IPS DF 4.7 (cell line): ENCODE measurements around the gene AGPAT4.
"Not testable (repeated sequence)": the region's sequence is repeated elsewhere in the genome, so short reads cannot be mapped to it uniquely, and the experiment has no call there.

Experiments
- DNase-seq: peaks from one replicate; pipeline ENCODE4 v3.0.0-alpha.2; 2013; ENCODE audit warnings: low spot score; ENCODE audit errors: extremely low read depth

AGPAT4 gene, protein sequence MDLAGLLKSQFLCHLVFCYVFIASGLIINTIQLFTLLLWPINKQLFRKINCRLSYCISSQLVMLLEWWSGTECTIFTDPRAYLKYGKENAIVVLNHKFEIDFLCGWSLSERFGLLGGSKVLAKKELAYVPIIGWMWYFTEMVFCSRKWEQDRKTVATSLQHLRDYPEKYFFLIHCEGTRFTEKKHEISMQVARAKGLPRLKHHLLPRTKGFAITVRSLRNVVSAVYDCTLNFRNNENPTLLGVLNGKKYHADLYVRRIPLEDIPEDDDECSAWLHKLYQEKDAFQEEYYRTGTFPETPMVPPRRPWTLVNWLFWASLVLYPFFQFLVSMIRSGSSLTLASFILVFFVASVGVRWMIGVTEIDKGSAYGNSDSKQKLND

DNA sequence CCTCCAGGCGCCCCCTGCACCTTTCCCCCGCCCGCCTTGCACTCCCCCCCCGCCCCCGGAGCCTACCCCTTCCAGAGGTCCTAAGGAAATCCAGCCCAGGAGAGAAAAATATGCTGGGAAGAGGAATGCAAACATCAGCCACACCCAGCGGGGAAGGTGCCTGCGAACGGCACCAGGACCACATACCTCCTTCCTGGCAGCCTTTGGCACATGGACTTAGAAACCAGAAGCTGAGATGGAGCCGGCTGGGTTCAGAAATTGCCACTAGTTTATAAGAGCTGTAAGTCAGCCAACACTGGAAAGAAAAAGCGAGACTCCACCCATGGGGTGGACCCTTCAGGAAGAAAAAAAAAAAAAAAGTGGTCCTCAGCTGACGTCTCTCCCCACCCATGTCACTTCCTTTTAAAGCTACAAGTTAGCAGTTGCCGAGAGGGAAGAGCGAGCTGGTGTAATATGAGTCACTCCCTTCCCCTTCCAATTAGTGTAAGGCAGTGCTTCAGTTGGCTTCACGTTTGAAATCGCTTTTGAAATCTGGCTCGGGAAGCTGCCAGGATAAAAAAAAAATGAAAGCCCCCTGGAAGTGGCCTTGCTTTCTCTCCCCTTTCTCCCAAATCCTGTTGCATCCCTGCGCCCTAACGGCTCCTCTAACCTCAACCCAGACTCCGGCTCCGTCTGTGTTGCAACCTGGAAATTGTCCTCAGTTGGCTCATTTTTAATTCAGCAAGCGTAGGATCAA is at the start of gene AGPAT4:
TSS of gene AGPAT4 (minus strand) at position 310 of the 736 bp plus-strand sequence. CDS start 41,848 bp downstream, outside the sequence.
- DNase-seq, result peak; percentile 79

DNA sequence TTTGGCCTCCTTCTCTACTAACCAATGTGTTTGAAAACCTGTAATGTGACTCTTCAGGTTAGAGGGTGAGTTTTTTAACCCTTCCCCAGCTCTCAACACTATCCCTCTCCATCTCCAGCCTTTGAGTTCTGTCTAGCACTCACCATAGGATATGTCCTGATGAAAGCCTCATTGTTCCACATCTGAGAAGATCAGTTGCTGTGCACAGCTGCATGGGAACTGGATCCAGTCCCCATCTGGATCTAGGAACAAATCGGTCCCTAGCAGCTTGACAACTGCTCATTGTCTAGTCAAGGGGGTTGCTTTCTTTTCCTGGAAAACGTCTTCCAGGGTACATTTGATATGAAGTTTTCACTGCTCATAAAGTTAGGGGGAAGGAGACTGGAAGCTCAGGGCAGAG is 45.4 kb upstream of the AGPAT4 start:
- no peak for DNase-seq

- DNase-seq, result no peak
Measured at GRCh38 chr6:161318456-161318855, 44.6 kb upstream of the AGPAT4 start.

DNA sequence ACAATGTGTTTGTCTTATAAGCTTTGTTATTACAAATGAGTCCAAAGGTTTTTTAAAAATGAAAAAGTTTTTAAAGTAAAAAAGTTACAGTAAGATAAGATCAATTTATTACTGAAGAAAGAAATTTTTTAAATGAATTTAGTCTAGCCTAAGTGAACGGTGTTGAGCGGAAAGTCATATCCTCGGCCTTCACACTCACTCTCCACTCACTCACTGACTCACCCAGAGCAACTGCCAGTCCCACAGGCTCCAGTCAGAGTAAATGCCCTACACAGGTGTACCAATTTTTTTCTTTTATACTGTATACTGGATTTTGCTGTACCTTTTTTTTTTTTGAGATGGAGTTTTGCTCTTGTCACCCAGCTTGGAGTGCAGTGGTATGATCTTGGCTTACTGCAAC is 42.7 kb upstream of the AGPAT4 start:
- no peak for DNase-seq

GRCh38 chr6:161315246-161315917 is 41.5 kb upstream of the AGPAT4 start:
- DNase-seq, result not testable (repeated sequence)

DNA sequence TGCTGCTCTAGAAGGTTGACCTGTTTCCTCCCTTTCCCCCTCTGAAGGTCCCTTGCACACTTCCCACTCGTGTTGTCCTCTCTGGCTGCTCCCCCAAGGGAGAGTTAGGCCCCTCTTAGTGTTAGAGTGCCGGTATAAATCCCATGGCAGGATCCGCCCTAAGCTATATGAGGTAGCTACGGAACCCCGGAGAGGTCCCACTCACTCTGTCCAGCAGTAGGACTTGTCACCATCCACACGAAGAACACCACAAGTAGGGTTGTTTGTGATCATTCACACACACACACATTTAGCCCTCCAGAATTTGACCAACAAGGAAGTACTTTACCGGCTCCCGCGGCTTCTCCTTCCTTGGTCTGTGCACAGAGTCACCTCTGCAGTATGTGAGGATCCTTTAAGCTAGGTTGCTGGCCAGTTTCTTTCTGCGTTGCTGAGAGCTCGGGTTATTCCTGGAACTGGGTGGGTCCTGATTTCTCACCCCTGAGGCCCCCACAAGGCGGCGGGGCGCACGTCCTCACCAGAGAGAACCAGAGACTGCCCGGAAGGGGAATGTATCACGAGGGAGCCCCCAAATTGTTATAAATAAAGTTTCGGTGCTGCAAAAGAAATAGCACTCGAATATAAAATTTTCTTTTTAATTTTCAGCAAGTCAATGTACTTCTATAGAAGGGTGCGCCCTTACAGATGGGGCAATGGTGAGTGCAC is 40.8 kb upstream of the AGPAT4 start:
- not testable (repeated sequence) for DNase-seq

- no peak for DNase-seq
Measured at GRCh38 chr6:161313940-161314509, 40.2 kb upstream of the AGPAT4 start.

- DNase-seq, result not testable (repeated sequence)
Measured at GRCh38 chr6:161313475-161313874, 39.6 kb upstream of the AGPAT4 start.

GRCh38 chr6:161309774-161310173 is 35.9 kb upstream of the AGPAT4 start:
- DNase-seq, result not testable (repeated sequence)

DNA sequence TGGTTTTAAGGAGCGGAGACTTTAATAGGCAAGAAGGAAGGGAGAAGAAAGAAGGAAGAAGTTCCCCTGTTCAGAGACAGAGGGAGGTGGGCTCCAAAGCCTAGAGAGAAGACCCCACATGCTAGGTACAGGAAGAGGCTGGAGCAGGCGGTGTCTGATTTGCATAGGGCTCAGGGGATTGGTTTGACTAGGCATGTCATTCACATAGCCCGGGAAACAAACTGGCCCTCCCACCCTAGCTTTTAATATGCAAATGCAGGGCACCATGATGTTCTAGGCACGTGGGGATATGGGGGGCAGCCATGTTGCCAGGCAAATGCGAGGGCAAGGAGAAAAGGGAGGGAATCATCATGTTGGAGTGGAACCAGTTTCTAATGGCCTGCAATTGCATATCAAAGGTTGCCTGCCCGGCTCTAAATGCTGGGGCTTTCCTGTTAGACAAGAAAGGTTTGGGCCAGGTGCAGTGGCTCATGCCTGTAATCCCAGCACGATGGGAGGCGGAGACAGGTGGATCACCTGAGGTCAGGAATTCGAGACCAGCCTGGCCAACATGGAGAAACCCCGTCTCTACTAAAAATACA is 34.3 kb upstream of the AGPAT4 start:
- no peak for DNase-seq

DNA sequence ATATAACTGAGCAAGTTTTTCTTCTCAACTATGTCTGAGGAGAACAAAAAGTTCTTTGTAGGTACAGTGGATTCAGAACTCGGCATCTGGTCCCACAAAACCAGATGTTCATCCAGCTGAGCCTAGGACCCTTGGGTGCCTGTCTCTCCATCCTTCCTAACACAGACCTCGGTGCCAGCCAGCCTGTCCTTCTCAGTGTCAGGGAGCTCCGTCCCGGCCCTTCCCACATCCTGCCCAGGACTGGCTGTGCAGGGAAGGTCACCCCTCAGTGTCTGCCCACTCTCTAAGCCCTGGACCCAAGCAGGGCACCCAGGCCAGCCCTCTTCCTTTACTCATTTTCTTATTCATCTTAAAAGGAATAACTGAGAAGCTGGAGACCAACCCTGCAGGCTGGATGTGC is 32.0 kb upstream of the AGPAT4 start:
- DNase-seq, result no peak

- DNase-seq, result no peak
Measured at GRCh38 chr6:161303628-161304340, 29.9 kb upstream of the AGPAT4 start.

GRCh38 chr6:161302949-161303348 is 29.1 kb upstream of the AGPAT4 start:
- DNase-seq, result no peak

DNA sequence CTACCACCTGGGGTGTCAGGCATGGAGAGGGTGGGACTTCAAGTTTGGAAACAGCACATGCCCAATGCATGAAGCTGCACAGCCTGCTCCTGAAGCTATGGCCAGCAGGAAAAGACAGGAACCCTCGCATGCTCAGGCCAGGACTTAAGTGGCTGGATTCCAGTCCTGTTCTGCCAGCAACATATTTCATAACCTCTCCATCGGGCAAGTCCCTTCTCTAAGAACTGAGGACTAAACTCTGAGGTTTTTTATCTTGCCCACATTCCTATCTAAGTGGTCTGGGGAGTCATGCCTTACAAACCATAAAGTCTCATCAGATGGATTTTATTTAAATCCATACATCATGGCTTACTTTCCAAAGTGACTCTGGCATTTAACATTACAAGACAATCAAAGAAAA is 27.5 kb upstream of the AGPAT4 start:
- DNase-seq, result no peak

DNA sequence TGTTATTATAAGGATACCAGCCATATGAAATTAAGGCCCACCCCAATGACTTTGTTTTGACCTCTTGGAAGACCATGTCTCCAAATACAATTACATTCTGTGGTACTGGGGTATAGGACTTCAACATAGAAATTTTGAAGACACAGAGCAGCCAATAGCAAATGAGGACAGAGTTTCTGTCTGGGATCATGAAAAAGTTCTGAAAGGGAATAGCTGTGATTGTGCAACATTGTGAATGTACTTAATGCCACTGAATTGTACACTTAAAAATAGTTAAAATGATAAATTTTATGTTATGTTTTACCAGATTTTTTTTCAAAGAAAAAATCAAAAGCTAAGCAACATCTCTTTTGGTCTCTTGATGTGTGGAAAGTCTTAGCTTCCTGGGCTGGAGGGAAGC is 27.0 kb upstream of the AGPAT4 start:
- no peak for DNase-seq

- no peak for DNase-seq
Measured at GRCh38 chr6:161299726-161300125, 25.9 kb upstream of the AGPAT4 start.

- no peak for DNase-seq
Measured at GRCh38 chr6:161295784-161296183, 21.9 kb upstream of the AGPAT4 start.

DNA sequence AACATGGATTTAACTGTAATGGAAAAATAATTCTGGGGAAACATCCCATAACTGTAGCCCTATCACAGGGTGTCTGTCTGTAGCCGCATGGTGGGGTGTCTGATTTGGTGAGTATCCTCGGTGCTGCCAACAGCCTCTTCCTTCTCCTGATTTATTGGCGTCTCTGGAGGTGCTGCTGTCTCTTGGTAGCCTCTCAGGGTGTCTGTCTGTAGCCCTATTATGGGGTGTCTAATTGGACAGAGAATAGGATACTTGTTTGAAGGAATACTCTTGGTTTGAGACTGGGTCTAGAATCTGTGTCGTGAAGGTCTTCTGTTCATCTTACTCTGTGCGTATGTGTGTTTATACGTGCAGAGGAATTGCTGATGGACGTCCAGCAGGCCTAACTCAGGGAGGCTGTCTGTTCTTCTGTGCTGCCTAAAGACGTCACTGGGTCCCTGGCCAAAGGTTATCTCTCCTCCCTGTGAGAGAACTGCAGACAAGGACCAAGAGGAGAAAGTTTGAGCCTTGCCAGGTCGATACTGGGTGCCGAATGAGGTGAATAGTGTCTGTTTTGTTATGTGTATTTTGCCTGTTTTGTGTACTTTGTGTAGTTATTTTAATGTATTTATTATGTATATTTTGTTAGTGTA is 18.9 kb upstream of the AGPAT4 start:
- DNase-seq, result no peak

DNA sequence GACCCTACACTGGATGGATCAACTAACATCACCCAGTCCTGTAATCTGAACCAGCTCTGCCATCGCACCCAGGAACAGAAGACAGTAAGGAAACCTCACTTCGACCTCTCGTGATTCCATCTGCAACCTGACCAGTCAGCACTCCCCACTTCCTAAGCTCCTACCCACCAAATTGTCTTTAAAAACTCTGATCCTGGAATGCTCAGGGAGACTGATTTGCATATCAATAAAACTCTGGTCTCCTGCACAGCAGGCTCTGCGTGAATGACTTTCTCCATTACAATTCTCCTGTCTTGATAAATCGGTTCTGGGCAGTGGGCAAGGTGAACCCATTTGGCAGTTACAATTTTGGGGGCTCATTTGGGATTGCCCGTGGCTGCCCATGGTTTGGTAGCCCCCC is 18.3 kb upstream of the AGPAT4 start:
- no peak for DNase-seq

DNA sequence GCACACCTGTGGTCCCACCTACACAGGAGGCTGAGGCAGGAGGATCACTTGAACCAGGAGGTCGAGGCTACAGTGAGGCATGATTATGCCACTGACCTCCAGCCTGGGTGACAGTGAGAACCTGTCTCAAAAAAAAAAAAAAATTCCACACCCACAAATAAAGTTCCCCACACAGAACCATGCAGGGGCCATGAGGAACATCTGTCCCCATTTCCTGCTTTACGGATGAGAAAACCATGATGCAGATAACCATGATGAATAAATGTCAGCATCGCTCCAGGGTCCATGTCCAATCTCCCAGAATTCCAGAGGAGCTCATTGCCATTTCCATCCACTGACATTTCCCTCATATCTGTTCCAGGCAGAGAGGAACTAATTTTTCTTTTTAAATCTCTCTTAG is 16.9 kb upstream of the AGPAT4 start:
- DNase-seq, result no peak
